ENCODE results near the gene ATXN10.

DNA sequence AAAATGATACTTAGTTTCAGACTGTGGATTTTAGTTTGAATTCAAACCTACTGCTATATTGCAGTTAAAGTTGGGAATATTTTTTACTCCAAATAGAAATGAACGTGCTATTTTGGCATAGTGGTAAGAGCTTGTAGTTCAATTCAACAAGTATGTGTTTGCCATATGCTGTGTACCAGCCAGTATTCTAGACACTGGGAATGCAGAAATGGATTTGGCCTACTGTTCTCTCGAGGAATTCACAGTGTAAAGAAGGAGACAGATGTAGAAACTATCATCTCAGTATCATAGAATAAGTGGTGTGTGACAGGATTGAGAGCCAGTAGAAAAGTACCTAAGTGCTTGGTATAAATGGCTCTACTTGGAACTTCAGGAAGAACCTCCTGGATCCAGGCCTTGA, 80.4 kb downstream of the ATXN10 start:
- TF ChIP-seq, protein P1, sequence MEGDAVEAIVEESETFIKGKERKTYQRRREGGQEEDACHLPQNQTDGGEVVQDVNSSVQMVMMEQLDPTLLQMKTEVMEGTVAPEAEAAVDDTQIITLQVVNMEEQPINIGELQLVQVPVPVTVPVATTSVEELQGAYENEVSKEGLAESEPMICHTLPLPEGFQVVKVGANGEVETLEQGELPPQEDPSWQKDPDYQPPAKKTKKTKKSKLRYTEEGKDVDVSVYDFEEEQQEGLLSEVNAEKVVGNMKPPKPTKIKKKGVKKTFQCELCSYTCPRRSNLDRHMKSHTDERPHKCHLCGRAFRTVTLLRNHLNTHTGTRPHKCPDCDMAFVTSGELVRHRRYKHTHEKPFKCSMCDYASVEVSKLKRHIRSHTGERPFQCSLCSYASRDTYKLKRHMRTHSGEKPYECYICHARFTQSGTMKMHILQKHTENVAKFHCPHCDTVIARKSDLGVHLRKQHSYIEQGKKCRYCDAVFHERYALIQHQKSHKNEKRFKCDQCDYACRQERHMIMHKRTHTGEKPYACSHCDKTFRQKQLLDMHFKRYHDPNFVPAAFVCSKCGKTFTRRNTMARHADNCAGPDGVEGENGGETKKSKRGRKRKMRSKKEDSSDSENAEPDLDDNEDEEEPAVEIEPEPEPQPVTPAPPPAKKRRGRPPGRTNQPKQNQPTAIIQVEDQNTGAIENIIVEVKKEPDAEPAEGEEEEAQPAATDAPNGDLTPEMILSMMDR (conservative IDR thresholded peaks at IDR 0.05) = no peak
- no peak for TF ChIP-seq EZH2 (IDR thresholded peaks at IDR 0.05; ENCODE audit: low read depth)

Measured in PC-9 (cell line).